ENCODE measurements around the gene DOCK4. TPM values are rescaled to one million over a fixed set of nuclear protein-coding genes. Genes with fewer than 3 reads are reported as not detected.

DOCK4 gene
- polyA plus RNA-seq, 2 of the 4 experiments (the other 2 are of a cell fraction) = 13.7 to 15.7 TPM

- 93% methylated on average over 5 of the region's 5 CpGs for WGBS (ENCODE audit: missing lambda C conversion rate)
- ATAC-seq (no peak), DNase-seq (ENCODE audit: low read depth in 1 of 2, low spot score in 1 of 2) (no peak), FAIRE-seq (no peak)
- POLR2A ChIA-PET = no interaction called here
- Histone ChIP-seq H3K4me3 (no peak overlapping the region), H3K4me2 (no peak overlapping the region), H3K4me1 (no peaks in the 10 kb centered on the region), H3K9me3 (no peaks in the 10 kb centered on the region), H3K27ac (no peak overlapping the region)
- TF ChIP-seq GATA3 (IDR thresholded peaks at IDR 0.05; ENCODE audit: borderline replicate concordance) (no peak), CHD4 (IDR thresholded peaks at IDR 0.05; ENCODE audit: borderline replicate concordance) (no peak), ZC3H11A (IDR thresholded peaks at IDR 0.05) (no peak), HOXB5 (CRISPR knock-in tag; IDR thresholded peaks at IDR 0.05) (no peak), USF2 (IDR thresholded peaks at IDR 0.05) (no peak)
- CTCF ChIA-PET = interaction anchor here (0.9 kb wide), 1 partner anchor 9 kb away, joined by 3 read pairs; no protein-coding TSS in a partner anchor
Measured at GRCh38 chr7:112176693-112177415, 29.3 kb downstream of the DOCK4 start.

GRCh38 chr7:112176241-112176640 lies 30.0 kb downstream of the DOCK4 start:
- FAIRE-seq (no peak), DNase-seq (ENCODE audit: low read depth in 1 of 2, low spot score in 1 of 2) (no peak), ATAC-seq (no peak)
- Histone ChIP-seq H3K4me1 (no peaks in the 10 kb centered on the region), H3K4me3 (no peak overlapping the region), H3K4me2 (no peak overlapping the region), H3K9me3 (no peaks in the 10 kb centered on the region), H3K27ac (no peak overlapping the region)
- ChIA-PET POLR2A (no interaction called here), CTCF (no interaction called here)
- TF ChIP-seq GATA3 (IDR thresholded peaks at IDR 0.05; ENCODE audit: borderline replicate concordance) = no peak
- no peak for TF ChIP-seq HMGXB4 (CRISPR knock-in tag; IDR thresholded peaks at IDR 0.05; ENCODE audit: borderline replicate concordance)
- TF ChIP-seq HES2 (IDR thresholded peaks at IDR 0.05) = no peak
- WGBS (ENCODE audit: missing lambda C conversion rate) = 86% methylated on average over 2 of the region's 2 CpGs

- DNase-seq (ENCODE audit: low read depth in 1 of 2, low spot score in 1 of 2) (no peak), ATAC-seq (no peak), FAIRE-seq (no peak)
- Histone ChIP-seq H3K9me3 (no peaks in the 10 kb centered on the region), H3K4me1 (no peaks in the 10 kb centered on the region), H3K27ac (no peak overlapping the region), H3K4me3 (no peak overlapping the region), H3K4me2 (no peak overlapping the region)
- WGBS (ENCODE audit: missing lambda C conversion rate) = 87% methylated on average over 3 of the region's 3 CpGs
- ChIA-PET CTCF (no interaction called here), POLR2A (no interaction called here)
- TF ChIP-seq POLR2AphosphoS2 (conservative IDR thresholded peaks at IDR 0.05; ENCODE audit: low read length) (no peak), SREBF2 (IDR thresholded peaks at IDR 0.05) (no peak), MAZ (IDR thresholded peaks at IDR 0.05; ENCODE audit: borderline replicate concordance, low read depth, low read length) (no peak), RFX5 (IDR thresholded peaks at IDR 0.05) (no peak), EP300 (IDR thresholded peaks at IDR 0.05) (no peak), FOSL2 (IDR thresholded peaks at IDR 0.05) (no peak), FOSL2 (CRISPR knock-in tag; IDR thresholded peaks at IDR 0.05) (no peak), RNF2 (IDR thresholded peaks at IDR 0.05; ENCODE audit: borderline replicate concordance, low read depth) (no peak), CBX8 (IDR thresholded peaks at IDR 0.05) (no peak), ESRRA (IDR thresholded peaks at IDR 0.05; ENCODE audit: borderline replicate concordance, low read length) (no peak), USF2 (IDR thresholded peaks at IDR 0.05) (no peak), FOSB (CRISPR knock-in tag; IDR thresholded peaks at IDR 0.05) (no peak), GATA3 (IDR thresholded peaks at IDR 0.05; ENCODE audit: borderline replicate concordance) (no peak), TFCP2L1 (CRISPR knock-in tag; IDR thresholded peaks at IDR 0.05) (no peak), EHMT2 (IDR thresholded peaks at IDR 0.05; ENCODE audit: low read depth) (no peak), HMGXB4 (CRISPR knock-in tag; IDR thresholded peaks at IDR 0.05; ENCODE audit: borderline replicate concordance) (no peak), PBX3 (IDR thresholded peaks at IDR 0.05) (no peak), HOXA7 (CRISPR knock-in tag; IDR thresholded peaks at IDR 0.05) (no peak), BHLHE40 (IDR thresholded peaks at IDR 0.05; ENCODE audit: low read depth, low read length) (no peak), CEBPB (IDR thresholded peaks at IDR 0.05) (no peak), ELK1 (IDR thresholded peaks at IDR 0.05; ENCODE audit: low read depth, low read length) (no peak)
Measured at GRCh38 chr7:112174192-112174591, 32.0 kb downstream of the DOCK4 start.
